SK-N-SH (cell line): Measurements from ENCODE around the gene MAP7D3. TPM values are rescaled to one million over a fixed set of nuclear protein-coding genes. Genes with fewer than 3 reads are reported as not detected.

Experiments used
- CTCF ChIA-PET: fragments of 300-600, 350-600 bp; formaldehyde crosslinking; extraction: SDS; loops from one replicate; lab custom pipeline; 2021; lab: Yijun Ruan, JAX
- POLR2A ChIA-PET: fragments of 350-600 bp; sonication (Branson Sonifier 250); formaldehyde crosslinking; extraction: SDS; loops from one replicate; lab custom pipeline; 2020; ENCODE audit warnings: antibody characterized with exemption, inconsistent platforms; lab: Yijun Ruan, JAX
- DNase-seq: peaks from one replicate; pipeline ENCODE4 v3.0.0; 2012
- H2AFZ ChIP-seq: fragments of 200-600 bp; sonication (generic); 2 replicates; pipeline ENCODE4 v1.8.1; 2016; ENCODE audit warnings: antibody characterized with exemption, mild to moderate bottlenecking, low read depth
- H3F3A ChIP-seq: fragments of 200-600 bp; sonication (generic); replicated peaks from 2 replicates; pipeline ENCODE3; 2016; ENCODE audit warnings: antibody characterized with exemption, mild to moderate bottlenecking; ENCODE audit not compliant: insufficient read depth
- H3K27ac ChIP-seq, 2 experiments: fragments of 200-500 bp in 1 of 2; fragments of 200-600 bp in 1 of 2; sonication (Bioruptor generic) in 1 of 2; sonication (generic), shearing (Covaris generic) in 1 of 2; 2 replicates each; pipeline versions ENCODE4 v1.5.1 to v1.6.1; 2014 to 2016; ENCODE audit warnings: low read depth in 2 of 2, inconsistent platforms in 1 of 2, low read length in 1 of 2, mild to moderate bottlenecking in 1 of 2, mixed read lengths in 1 of 2
- H3K27me3 ChIP-seq: fragments of 200-600 bp; sonication (generic), shearing (Covaris generic); 2 replicates; pipeline ENCODE4 v1.6.1; 2016; ENCODE audit warnings: mixed run types; ENCODE audit not compliant: insufficient read depth
- H3K36me3 ChIP-seq, 2 experiments: fragments of 200-500 bp in 1 of 2; fragments of 200-600 bp in 1 of 2; sonication (Bioruptor generic) in 1 of 2; sonication (generic) in 1 of 2; replicated peaks in 1 of 2; 2 replicates each; pipeline versions ENCODE3 to v1.5.1; 2014 to 2016; ENCODE audit warnings: low read length in 1 of 2, mild to moderate bottlenecking in 1 of 2; ENCODE audit not compliant: insufficient read depth in 2 of 2, control insufficient read depth in 1 of 2
- H3K4me1 ChIP-seq, 2 experiments: fragments of 200-500 bp in 1 of 2; fragments of 200-600 bp in 1 of 2; sonication (Bioruptor generic) in 1 of 2; sonication (generic), shearing (Covaris generic) in 1 of 2; 2 replicates each; pipeline versions ENCODE4 v1.5.1 to v1.6.1; 2014 to 2016; ENCODE audit warnings: low read depth in 1 of 2, low read length in 1 of 2, mixed run types in 1 of 2; ENCODE audit not compliant: insufficient read depth in 2 of 2, control insufficient read depth in 1 of 2
- H3K4me2 ChIP-seq: fragments of 200-600 bp; sonication (generic), shearing (Covaris generic); 2 replicates; pipeline ENCODE4 v1.6.1; 2017; ENCODE audit warnings: mixed run types
- H3K4me3 ChIP-seq, 2 experiments: fragments of 200-500 bp in 1 of 2; fragments of 200-600 bp in 1 of 2; sonication (Bioruptor generic) in 1 of 2; sonication (generic), shearing (Covaris generic) in 1 of 2; 2 replicates each; pipeline versions ENCODE4 v1.5.1 to v1.8.1; 2014 to 2016; ENCODE audit warnings: low read depth in 2 of 2, inconsistent platforms in 1 of 2, low read length in 1 of 2, mild to moderate bottlenecking in 1 of 2, mixed read lengths in 1 of 2, moderate library complexity in 1 of 2
- H3K79me2 ChIP-seq: fragments of 200-600 bp; sonication (generic); 2 replicates; pipeline ENCODE4 v1.8.1; 2017; ENCODE audit warnings: mild to moderate bottlenecking; ENCODE audit not compliant: insufficient read depth
- H3K9ac ChIP-seq: fragments of 200-600 bp; sonication (generic); 2 replicates; pipeline ENCODE4 v1.6.1; 2017; ENCODE audit warnings: mixed run types
- H3K9me2 ChIP-seq: fragments of 200-600 bp; sonication (generic); 2 replicates; pipeline ENCODE4 v1.6.1; 2017; ENCODE audit warnings: mixed run types
- H3K9me3 ChIP-seq: fragments of 200-600 bp; sonication (generic); 2 replicates; pipeline ENCODE4 v1.6.1; 2017; ENCODE audit warnings: mixed run types, mild to moderate bottlenecking, moderate library complexity
- H4K20me1 ChIP-seq: fragments of 200-600 bp; sonication (generic); 2 replicates; pipeline ENCODE4 v1.6.1; 2017; ENCODE audit warnings: mild to moderate bottlenecking, mixed run types; ENCODE audit not compliant: insufficient read depth
- FOSL2 ChIP-seq: IDR thresholded peaks from 2 replicates; pipeline ENCODE4 v1.4.0; 2012; ENCODE audit warnings: low read depth, mild to moderate bottlenecking, moderate library complexity, borderline replicate concordance
- IRF3 ChIP-seq: fragments of 150-350 bp; IDR thresholded peaks from 2 replicates; pipeline ENCODE4 v1.6.1; 2016; ENCODE audit warnings: mild to moderate bottlenecking, low read depth, low read length
- RCOR1 ChIP-seq: fragments of 150-350 bp; IDR thresholded peaks from 2 replicates; pipeline ENCODE4 v1.6.1; 2017; ENCODE audit warnings: antibody characterized with exemption, low read length
- REST ChIP-seq: IDR thresholded peaks from 2 replicates; pipeline ENCODE4 v1.6.1; 2012; ENCODE audit warnings: mild to moderate bottlenecking, low read depth, low read length, moderate library complexity
- RXRA ChIP-seq: IDR thresholded peaks from 2 replicates; pipeline ENCODE4 v1.4.0; 2012; ENCODE audit warnings: low read depth, mild to moderate bottlenecking, borderline replicate concordance
- SMC3 ChIP-seq: IDR thresholded peaks from 2 replicates; pipeline ENCODE4 v1.6.1; 2012; ENCODE audit warnings: low read depth, low read length, improper control_type of control experiment
- TCF12 ChIP-seq: IDR thresholded peaks from 2 replicates; pipeline ENCODE4 v1.4.0; 2012
- YY1 ChIP-seq: IDR thresholded peaks from 2 replicates; pipeline ENCODE4 v1.4.0; 2012; ENCODE audit warnings: low read depth, mild to moderate bottlenecking
- WGBS: methylation state at CpG from one replicate; pipeline ENCODE4 v1.1.6; 2017; ENCODE audit warnings: low lambda C conversion rate; 5-methylcytosine and 5-hydroxymethylcytosine counted together
- polyA plus RNA-seq, 3 experiments: library from polyadenylated mRNA; depleted of rRNA; stranded (reverse); fragments of >200 nt; gene quantifications; 2 replicates each; pipeline ENCODE4 v1.2.3, GENCODE V29; 2012

MAP7D3 gene
- polyA plus RNA-seq, 1 of the 3 experiments (the other 2 are of a cell fraction) = 5.8 TPM

- TF ChIP-seq REST = no peak
- TF ChIP-seq RXRA = no peak
- TF ChIP-seq RCOR1 = no peak
- TF ChIP-seq IRF3 = no peak
- no peak for TF ChIP-seq SMC3
Observed at GRCh38 chrX:136204571-136204970, 46.6 kb downstream of the MAP7D3 start (continued).

GRCh38 chrX:136203951-136204350 lies 47.2 kb downstream of the MAP7D3 start:
- WGBS = 49% methylated on average over 3 of the region's 3 CpGs
- Histone ChIP-seq H3K4me2 (no peak overlapping the region), H2AFZ (no peak overlapping the region), H3K27ac (no peak overlapping the region), H3K27me3 (no peaks in the 10 kb centered on the region; the same call in 1 of the 2 replicates), H3F3A (no peaks in the 10 kb centered on the region), H3K79me2 (no peaks in the 10 kb centered on the region), H3K9me2 (no peaks in the 10 kb centered on the region), H3K36me3 (peaks cover 0 to 12% of the 10 kb centered on the region in 2 experiments), H3K4me1 (no peaks in the 10 kb centered on the region; a peak in 1 of 4 replicates), H3K9me3 (no peaks in the 10 kb centered on the region), H3K4me3 (no peak overlapping the region), H3K9ac (no peak overlapping the region), H4K20me1 (no peaks in the 10 kb centered on the region)
- TF ChIP-seq TCF12 (no peak), REST (no peak), FOSL2 (no peak), YY1 (no peak)
- no peak for DNase-seq
- ChIA-PET CTCF (no interaction called here), POLR2A (interaction anchor here (0.7 kb wide), 1 partner anchor 57 kb away, joined by 3 read pairs; no protein-coding TSS in a partner anchor)
